Muscle layer of duodenum (tissue), 2 donors: ENCODE results near the gene CEBPG.

ENCODE experiments used
- H3K27ac ChIP-seq: one replicate; pipeline ENCODE4 v1.7.0; 2013; ENCODE audit warnings: mild to moderate bottlenecking, low read length
- H3K27me3 ChIP-seq: one replicate; pipeline ENCODE4 v1.7.0; 2013; ENCODE audit warnings: low read depth, mild to moderate bottlenecking, control low read depth, low read length
- H3K36me3 ChIP-seq, 2 donors: one replicate each; pipeline ENCODE4 v1.7.0; 2013; ENCODE audit warnings: low read length in 2 of 2, control low read depth in 1 of 2, mild to moderate bottlenecking in 1 of 2; ENCODE audit not compliant: insufficient read depth in 2 of 2, control insufficient read depth in 1 of 2
- H3K4me1 ChIP-seq, 2 donors: one replicate each; pipeline ENCODE4 v1.7.0; 2013; ENCODE audit warnings: low read length in 2 of 2, mild to moderate bottlenecking in 2 of 2, control low read depth in 1 of 2, moderate library complexity in 1 of 2; ENCODE audit not compliant: insufficient read depth in 2 of 2, control insufficient read depth in 1 of 2
- H3K4me3 ChIP-seq, 2 donors: one replicate each; pipeline ENCODE4 v1.7.0; 2013; ENCODE audit warnings: low read length in 2 of 2, low read depth in 1 of 2, mild to moderate bottlenecking in 1 of 2
- H3K9me3 ChIP-seq, 2 donors: one replicate each; pipeline ENCODE4 v1.7.0; 2013; ENCODE audit warnings: low read length in 2 of 2, control low read depth in 1 of 2, mild to moderate bottlenecking in 1 of 2; ENCODE audit not compliant: control insufficient read depth in 1 of 2
- donor health status: healthy.

Gene CEBPG

GRCh38 chr19:33383720-33384292 is 10.3 kb downstream of the CEBPG start:
- peaks cover 0 to 8% of the 10 kb centered on the region in 2 donors for H3K4me1 ChIP-seq
- no peaks in the 10 kb centered on the region for H3K27me3 ChIP-seq
- no peaks in the 10 kb centered on the region for H3K9me3 ChIP-seq
- peaks cover 13 to 32% of the 10 kb centered on the region in 2 donors for H3K36me3 ChIP-seq
- H3K4me3 ChIP-seq = no peak overlapping the region
- no peak overlapping the region for H3K27ac ChIP-seq

GRCh38 chr19:33384983-33385382 is 11.5 kb downstream of the CEBPG start:
- H3K9me3 ChIP-seq = no peaks in the 10 kb centered on the region
- peaks cover 0 to 20% of the 10 kb centered on the region in 2 donors for H3K4me1 ChIP-seq
- no peak overlapping the region for H3K27ac ChIP-seq
- H3K36me3 ChIP-seq = peaks cover 4 to 22% of the 10 kb centered on the region in 2 donors
- no peak overlapping the region for H3K4me3 ChIP-seq
- H3K27me3 ChIP-seq = no peaks in the 10 kb centered on the region

DNA sequence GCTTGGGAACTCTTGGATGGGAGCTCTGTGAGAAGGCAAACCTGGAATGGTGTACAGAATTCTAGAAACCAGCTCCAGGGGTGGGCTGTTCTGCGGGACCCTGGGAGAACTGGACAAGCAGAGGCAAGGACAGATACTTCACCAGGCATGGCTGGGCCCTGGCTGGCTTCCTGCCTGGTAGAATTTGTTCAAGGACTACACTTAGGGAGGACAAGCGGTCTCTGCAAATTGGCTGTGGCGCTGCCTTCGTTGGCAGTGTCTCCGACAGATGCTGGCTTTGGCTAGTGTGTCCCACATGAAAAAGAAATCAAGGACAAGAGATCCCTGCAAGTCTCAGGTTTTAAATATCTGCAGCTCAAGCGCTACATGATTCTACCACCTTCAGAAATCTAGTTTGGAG is 12.4 kb downstream of the CEBPG start:
- Histone ChIP-seq H3K4me3 (no peak overlapping the region), H3K27ac (no peak overlapping the region), H3K27me3 (no peaks in the 10 kb centered on the region), H3K4me1 (peaks cover 0 to 29% of the 10 kb centered on the region in 2 donors), H3K9me3 (no peaks in the 10 kb centered on the region), H3K36me3 (peaks cover 3 to 22% of the 10 kb centered on the region in 2 donors)

GRCh38 chr19:33386361-33386858 is 12.9 kb downstream of the CEBPG start:
- Histone ChIP-seq H3K36me3 (peaks cover 0 to 22% of the 10 kb centered on the region in 2 donors), H3K27me3 (no peaks in the 10 kb centered on the region), H3K4me1 (peaks cover 0 to 33% of the 10 kb centered on the region in 2 donors), H3K27ac (no peak overlapping the region), H3K9me3 (no peaks in the 10 kb centered on the region), H3K4me3 (no peak overlapping the region)

- Histone ChIP-seq H3K27me3 (no peaks in the 10 kb centered on the region), H3K36me3 (peaks cover 0 to 22% of the 10 kb centered on the region in 2 donors), H3K4me3 (no peak overlapping the region), H3K4me1 (peaks cover 6 to 43% of the 10 kb centered on the region in 2 donors), H3K27ac (no peak overlapping the region), H3K9me3 (no peaks in the 10 kb centered on the region)
Observed at GRCh38 chr19:33387351-33388230, 14.1 kb downstream of the CEBPG start.

- no peaks in the 10 kb centered on the region for H3K27me3 ChIP-seq
- no peak overlapping the region for H3K27ac ChIP-seq
- H3K9me3 ChIP-seq = no peaks in the 10 kb centered on the region
- H3K4me3 ChIP-seq = no peak overlapping the region
- H3K36me3 ChIP-seq = peaks cover 0 to 22% of the 10 kb centered on the region in 2 donors
- H3K4me1 ChIP-seq = peaks cover 6 to 46% of the 10 kb centered on the region in 2 donors
Observed at GRCh38 chr19:33388231-33388724, 14.8 kb downstream of the CEBPG start.

DNA sequence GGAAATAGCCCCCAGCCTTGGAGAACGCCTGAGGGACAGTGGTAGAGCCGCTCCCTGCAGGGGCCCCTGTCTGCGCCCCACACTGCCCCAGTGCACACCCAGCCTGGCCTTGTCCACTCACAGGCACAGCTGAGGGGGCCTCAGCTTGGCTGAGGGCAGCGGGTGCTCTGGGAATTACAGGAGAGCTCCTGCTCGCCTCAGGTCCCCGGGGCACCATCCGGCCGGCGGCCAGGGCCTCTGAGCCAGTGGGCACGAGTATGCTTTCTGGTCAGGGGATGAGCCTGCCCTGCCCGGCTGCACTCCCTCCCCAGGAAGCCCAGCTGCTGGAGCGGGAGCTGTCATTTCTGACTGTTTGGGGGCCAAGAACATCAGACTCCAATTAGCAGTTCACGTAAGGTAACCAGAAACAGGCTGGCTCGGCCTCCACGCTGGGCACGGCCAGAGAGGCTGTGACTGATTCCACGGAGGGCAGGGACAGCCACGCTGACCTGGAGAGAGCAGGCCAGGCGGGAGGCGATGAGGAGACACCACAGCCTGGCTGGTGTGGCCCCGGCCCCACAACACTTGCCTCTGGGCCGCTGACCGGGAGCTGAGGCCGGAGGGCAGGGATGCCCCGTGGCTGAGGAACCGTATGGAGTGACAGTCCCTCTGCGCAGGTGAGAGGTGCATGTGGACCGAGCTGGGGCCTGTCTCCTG is 15.4 kb downstream of the CEBPG start:
- Histone ChIP-seq H3K27ac (no peak overlapping the region), H3K4me1 (peaks cover 6 to 52% of the 10 kb centered on the region in 2 donors), H3K36me3 (peaks cover 0 to 22% of the 10 kb centered on the region in 2 donors), H3K27me3 (no peaks in the 10 kb centered on the region), H3K9me3 (no peaks in the 10 kb centered on the region), H3K4me3 (no peak overlapping the region)

DNA sequence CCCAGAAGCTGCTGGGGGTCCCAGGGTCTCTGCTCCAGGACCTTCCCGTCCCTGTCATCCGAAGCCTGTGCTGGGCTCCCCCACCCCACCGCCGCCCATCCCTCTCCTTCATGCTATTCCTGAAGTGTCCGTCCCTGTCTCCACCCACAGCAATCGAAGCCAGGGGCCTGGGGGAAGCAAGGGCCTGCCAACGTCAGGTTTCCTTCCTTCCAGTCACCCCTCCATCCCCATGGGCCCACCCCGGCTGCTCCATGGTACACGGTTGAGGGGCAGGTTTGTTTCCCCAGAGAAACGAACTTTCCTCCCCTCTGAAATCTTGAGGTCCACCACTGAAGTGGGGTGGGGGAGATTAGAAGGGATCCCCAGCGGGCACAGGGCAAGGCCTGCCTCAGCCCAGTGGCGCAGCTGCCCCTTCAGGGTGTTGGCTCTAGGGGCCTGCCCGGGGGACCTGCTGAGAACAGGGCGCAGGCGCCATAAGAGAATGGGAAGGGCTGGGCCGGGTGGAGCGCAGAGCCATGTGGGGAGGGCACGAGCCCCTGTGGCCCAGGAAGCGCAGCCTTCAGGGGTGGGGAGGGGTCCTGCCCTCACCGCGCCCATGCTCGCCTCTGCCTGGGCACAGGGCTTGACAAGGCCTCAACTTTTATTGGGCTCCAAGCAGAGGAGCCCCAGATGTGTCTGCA is 16.1 kb downstream of the CEBPG start:
- H3K9me3 ChIP-seq = no peaks in the 10 kb centered on the region
- H3K27me3 ChIP-seq = no peaks in the 10 kb centered on the region
- H3K4me1 ChIP-seq = peaks cover 6 to 59% of the 10 kb centered on the region in 2 donors
- H3K36me3 ChIP-seq = peaks cover 0 to 22% of the 10 kb centered on the region in 2 donors
- peak overlapping the region; percentile 16 for H3K27ac ChIP-seq
- H3K4me3 ChIP-seq = no peak overlapping the region

- Histone ChIP-seq H3K27ac (no peak overlapping the region), H3K4me3 (no peak overlapping the region), H3K27me3 (no peaks in the 10 kb centered on the region), H3K36me3 (peaks cover 0 to 22% of the 10 kb centered on the region in 2 donors), H3K4me1 (peaks cover 6 to 66% of the 10 kb centered on the region in 2 donors), H3K9me3 (no peaks in the 10 kb centered on the region)
Observed at GRCh38 chr19:33390101-33390907, 16.8 kb downstream of the CEBPG start.

GRCh38 chr19:33390908-33391630 is 17.6 kb downstream of the CEBPG start:
- H3K4me1 ChIP-seq = peaks cover 6 to 73% of the 10 kb centered on the region in 2 donors
- H3K4me3 ChIP-seq = no peak overlapping the region
- no peak overlapping the region for H3K27ac ChIP-seq
- H3K27me3 ChIP-seq = no peaks in the 10 kb centered on the region
- H3K36me3 ChIP-seq = peaks cover 0 to 21% of the 10 kb centered on the region in 2 donors
- no peaks in the 10 kb centered on the region for H3K9me3 ChIP-seq
